Memory B cell (primary cell): ENCODE results near the gene ALG14.

ENCODE experiments used
- ATAC-seq: fragments of 150-1000 bp; cut with Tn5 transposase; 2 replicates; pipeline ENCODE4 v1.10.0; 2021; ENCODE audit warnings: low read depth, mild to moderate bottlenecking, moderate library complexity
- DNase-seq, 2 donors: peaks; one replicate each; pipeline ENCODE4 v3.0.0; 2022; ENCODE audit warnings: low spot score in 2 of 2
- H3K27ac Mint-ChIP-seq: one replicate; pipeline ENCODE4 v1.8.0; 2022; ENCODE audit warnings: mild to moderate bottlenecking, moderate library complexity, mixed read lengths
- H3K27me3 Mint-ChIP-seq: one replicate; pipeline ENCODE4 v1.8.0; 2022; ENCODE audit warnings: mixed read lengths
- H3K36me3 Mint-ChIP-seq: one replicate; pipeline ENCODE4 v1.8.0; 2022; ENCODE audit warnings: mild to moderate bottlenecking, mixed read lengths
- H3K4me1 Mint-ChIP-seq: one replicate; pipeline ENCODE4 v1.8.0; 2022; ENCODE audit warnings: mixed read lengths
- H3K4me3 Mint-ChIP-seq: one replicate; pipeline ENCODE4 v1.8.0; 2022; ENCODE audit warnings: mild to moderate bottlenecking, moderate library complexity, mixed read lengths
- H3K9me3 Mint-ChIP-seq: one replicate; pipeline ENCODE4 v1.8.0; 2022; ENCODE audit warnings: mixed read lengths

The ALG14 gene, protein sequence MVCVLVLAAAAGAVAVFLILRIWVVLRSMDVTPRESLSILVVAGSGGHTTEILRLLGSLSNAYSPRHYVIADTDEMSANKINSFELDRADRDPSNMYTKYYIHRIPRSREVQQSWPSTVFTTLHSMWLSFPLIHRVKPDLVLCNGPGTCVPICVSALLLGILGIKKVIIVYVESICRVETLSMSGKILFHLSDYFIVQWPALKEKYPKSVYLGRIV

DNA sequence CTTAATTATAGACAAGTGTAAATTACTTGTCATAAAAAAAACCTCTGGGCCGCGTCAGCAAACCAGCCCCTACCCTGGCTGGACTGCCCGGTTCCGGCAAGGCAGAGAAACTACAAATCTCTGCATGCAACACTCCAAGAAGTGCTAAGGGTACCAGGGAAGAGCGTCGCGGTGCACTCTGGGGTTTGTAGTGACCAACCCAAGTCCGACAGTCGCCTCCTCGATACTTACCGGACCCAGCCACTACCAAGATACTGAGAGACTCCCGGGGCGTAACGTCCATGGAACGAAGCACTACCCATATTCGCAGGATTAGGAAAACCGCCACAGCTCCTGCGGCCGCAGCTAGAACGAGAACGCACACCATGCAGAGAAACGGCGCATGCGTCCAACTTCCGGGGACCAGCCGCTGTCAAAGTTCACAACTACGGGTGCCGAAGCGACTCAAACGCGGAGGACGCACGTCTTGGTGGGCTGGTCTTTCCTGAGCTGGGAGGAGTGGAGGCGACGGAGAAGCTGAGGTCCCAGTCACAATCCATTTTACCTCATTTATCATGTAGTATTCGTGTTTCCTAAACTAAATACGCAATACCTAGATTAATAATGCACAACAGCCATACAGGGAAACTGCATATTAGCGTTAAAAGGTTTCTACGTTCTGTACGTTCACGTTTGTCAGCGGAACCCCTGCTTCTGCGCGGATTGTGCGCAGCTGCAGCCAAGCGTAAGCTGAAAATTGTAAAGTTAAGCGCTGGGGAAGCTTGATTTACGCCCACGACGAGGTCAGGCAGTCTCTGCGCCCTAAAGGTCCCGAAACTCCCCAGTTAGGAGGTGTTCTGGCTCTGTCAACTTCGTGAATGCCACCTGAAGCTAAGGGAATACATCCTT, at the start of gene ALG14:
Gene ALG14, minus strand, starts transcription at position 420 of the 888 bp plus-strand sequence. Its CDS starts 53 bp downstream, at position 367.
- peak; percentile 92 for ATAC-seq
- peaks cover 9% of the 10 kb centered on the region for H3K36me3 Mint-ChIP-seq
- peak; percentile 85 for DNase-seq
- no peaks in the 10 kb centered on the region for H3K27me3 Mint-ChIP-seq
- peak within 1 kb of the TSS; percentile 94 for H3K27ac Mint-ChIP-seq
- H3K9me3 Mint-ChIP-seq = no peaks in the 10 kb centered on the region
- H3K4me3 Mint-ChIP-seq = peak within 1 kb of the TSS; percentile 97
- H3K4me1 Mint-ChIP-seq = peaks cover 9% of the 10 kb centered on the region

- Mint-ChIP-seq H3K36me3 (no peaks in the 10 kb centered on the region), H3K27ac (no peak overlapping the region), H3K4me3 (no peak overlapping the region), H3K27me3 (peaks cover 8% of the 10 kb centered on the region), H3K4me1 (peaks cover 13% of the 10 kb centered on the region), H3K9me3 (no peaks in the 10 kb centered on the region)
- ATAC-seq = no peak
- DNase-seq = no peak
Observed at GRCh38 chr1:95122151-95122697, 49.5 kb upstream of the ALG14 start.

DNA sequence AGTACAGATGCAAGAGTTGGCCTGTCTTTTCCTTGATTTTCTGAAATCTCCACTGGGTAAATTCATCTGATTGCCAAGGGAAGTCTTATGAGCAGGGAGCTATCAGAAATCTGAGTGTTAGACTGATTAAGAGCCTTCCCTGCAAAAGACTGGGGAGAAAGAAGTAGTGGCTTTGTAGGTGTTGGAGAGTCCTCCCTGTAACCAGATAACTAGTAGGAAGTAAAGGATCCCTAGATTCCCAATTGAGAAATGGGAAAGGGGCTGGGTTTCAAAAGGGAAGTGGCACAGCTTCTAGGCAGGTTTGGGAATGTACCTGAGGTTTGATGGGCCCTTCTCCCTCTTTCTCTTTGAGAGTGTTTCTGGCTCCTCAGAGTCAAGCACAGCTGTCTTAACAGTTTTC, 46.5 kb upstream of the ALG14 start:
- ATAC-seq (no peak), DNase-seq (no peak)
- Mint-ChIP-seq H3K36me3 (no peaks in the 10 kb centered on the region), H3K9me3 (no peaks in the 10 kb centered on the region), H3K27ac (no peak overlapping the region), H3K27me3 (peaks cover 8% of the 10 kb centered on the region), H3K4me3 (peak overlapping the region; percentile 9), H3K4me1 (peaks cover 18% of the 10 kb centered on the region)

- no peaks in the 10 kb centered on the region for H3K9me3 Mint-ChIP-seq
- H3K36me3 Mint-ChIP-seq = no peaks in the 10 kb centered on the region
- peak overlapping the region; percentile 9 for H3K4me3 Mint-ChIP-seq
- peaks cover 18% of the 10 kb centered on the region for H3K4me1 Mint-ChIP-seq
- H3K27me3 Mint-ChIP-seq = peaks cover 8% of the 10 kb centered on the region
- no peak for ATAC-seq
- no peak for DNase-seq
- no peak overlapping the region for H3K27ac Mint-ChIP-seq
Observed at GRCh38 chr1:95118710-95119109, 46.0 kb upstream of the ALG14 start.

DNA sequence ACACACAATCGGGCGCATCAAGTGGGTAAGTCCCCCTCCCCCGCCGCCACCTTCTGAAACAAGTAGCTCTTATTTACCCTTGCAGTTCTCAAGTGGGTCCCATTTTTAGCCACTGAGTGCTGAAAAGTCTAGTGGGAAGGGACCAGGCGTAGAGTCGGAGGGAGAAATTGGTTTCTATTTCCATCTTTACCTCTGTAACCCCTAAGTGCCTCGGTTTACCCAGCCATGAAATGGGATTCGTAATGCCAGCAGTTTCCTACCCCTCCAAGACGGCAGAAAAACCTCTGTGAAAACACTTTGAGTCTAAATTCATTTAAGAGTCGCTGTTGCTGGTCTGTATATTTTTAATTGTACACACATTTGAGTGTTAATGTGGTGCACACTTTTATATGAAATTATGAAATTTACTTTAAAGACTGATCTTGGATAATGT, 45.3 kb upstream of the ALG14 start:
- ATAC-seq (no peak), DNase-seq (no peak)
- peaks cover 8% of the 10 kb centered on the region for H3K27me3 Mint-ChIP-seq

DNA sequence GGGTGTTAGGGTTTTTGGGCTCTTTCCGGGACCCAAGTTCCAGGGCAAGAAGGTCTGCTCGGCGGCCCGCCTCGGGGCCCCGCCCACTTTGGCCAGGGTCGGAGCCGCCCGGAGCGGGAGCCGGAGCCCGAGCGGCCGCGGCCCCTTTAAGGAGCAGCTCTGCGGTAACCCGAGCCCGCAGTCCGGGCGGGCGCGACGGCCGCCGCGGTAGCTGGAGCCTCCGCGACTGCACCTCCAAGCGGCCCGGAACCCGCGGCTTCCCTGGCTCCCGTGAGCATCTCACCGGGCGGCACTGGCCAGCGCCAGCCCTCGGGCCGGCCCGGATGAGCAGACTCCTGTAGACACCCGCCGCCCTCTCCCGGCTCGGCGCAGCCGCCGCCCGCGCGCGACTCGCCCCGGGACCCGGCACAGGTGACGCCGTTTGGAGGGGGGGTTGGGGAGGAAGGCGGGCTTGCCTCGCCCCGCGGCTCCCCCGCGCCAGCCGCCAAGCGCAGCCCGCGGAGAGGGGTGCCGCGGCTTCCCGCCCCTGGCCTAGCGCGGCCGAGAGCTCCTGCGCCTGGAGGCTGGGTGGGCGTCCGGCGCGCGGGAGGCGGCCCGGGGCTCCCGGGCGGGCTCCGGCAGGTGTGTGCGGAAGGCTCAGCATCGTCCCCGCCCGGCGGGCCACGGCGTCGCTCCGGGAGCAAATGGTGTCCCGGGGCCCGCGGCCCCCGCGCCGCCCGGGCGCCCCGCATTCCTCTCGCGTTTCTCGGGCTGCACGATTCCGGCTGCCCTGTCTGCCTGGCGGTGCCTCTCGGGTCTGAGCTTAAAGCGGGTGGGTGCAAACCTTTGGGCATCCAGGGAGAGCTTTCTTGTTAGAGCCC, 44.7 kb upstream of the ALG14 start, which contains the start of gene TLCD4:
Gene TLCD4, plus strand, starts transcription at position 149 of the 860 bp plus-strand sequence. CDS start 26,547 bp downstream, outside the sequence.
- Mint-ChIP-seq H3K27ac (peak within 1 kb of the TSS; percentile 76), H3K36me3 (no peaks in the 10 kb centered on the region), H3K4me1 (peaks cover 17% of the 10 kb centered on the region)

More for the DNA sequence above, 45.3 kb upstream of the ALG14 start:
- peaks cover 18% of the 10 kb centered on the region for H3K4me1 Mint-ChIP-seq
- no peaks in the 10 kb centered on the region for H3K36me3 Mint-ChIP-seq
- H3K9me3 Mint-ChIP-seq = no peaks in the 10 kb centered on the region
- H3K4me3 Mint-ChIP-seq = peak overlapping the region; percentile 89
- no peak overlapping the region for H3K27ac Mint-ChIP-seq

DNA sequence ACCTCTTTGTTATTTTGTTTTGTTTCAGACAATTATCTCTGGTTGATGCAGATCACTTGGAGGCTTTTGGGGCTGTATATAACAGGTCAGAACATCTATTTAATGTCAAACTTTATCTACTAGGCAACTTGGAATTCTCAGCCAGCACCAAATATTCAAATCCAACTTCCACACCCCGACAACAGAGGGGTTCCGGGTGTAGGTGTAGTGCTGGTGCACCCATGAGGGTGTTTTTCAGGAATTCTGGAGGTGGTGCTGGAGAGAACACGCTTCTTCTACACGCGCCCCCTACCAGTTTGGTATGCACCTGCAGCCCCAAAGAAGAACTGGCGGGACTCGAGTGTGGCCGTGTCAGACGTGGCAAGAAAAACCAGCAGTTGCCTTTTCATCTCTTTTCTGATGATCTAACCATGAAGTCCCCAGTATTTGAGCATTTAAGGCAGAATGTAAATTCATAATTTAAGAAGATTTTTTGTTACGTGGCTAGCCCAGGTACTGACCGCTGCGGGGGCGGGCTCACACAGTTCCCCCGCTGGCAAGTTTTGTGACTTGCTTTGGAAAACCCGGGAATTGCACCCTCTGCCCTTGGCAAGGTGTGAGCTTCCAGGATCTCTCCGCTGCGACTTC, 43.9 kb upstream of the ALG14 start:
- H3K4me1 Mint-ChIP-seq = peaks cover 15% of the 10 kb centered on the region
- DNase-seq (peak; percentile 53 to 54), ATAC-seq (peak; percentile 76)
- peak overlapping the region; percentile 93 for H3K4me3 Mint-ChIP-seq
- peak overlapping the region; percentile 76 for H3K27ac Mint-ChIP-seq
- H3K36me3 Mint-ChIP-seq = no peaks in the 10 kb centered on the region
- no peaks in the 10 kb centered on the region for H3K9me3 Mint-ChIP-seq
- H3K27me3 Mint-ChIP-seq = peaks cover 5% of the 10 kb centered on the region

More for the DNA sequence above, 44.7 kb upstream of the ALG14 start, which contains the start of gene TLCD4:
- ATAC-seq (peak; percentile 63), DNase-seq (peak; percentile 45 to 55)
- Mint-ChIP-seq H3K27me3 (peaks cover 7% of the 10 kb centered on the region), H3K4me3 (peak within 1 kb of the TSS; percentile 93), H3K9me3 (no peaks in the 10 kb centered on the region)

DNA sequence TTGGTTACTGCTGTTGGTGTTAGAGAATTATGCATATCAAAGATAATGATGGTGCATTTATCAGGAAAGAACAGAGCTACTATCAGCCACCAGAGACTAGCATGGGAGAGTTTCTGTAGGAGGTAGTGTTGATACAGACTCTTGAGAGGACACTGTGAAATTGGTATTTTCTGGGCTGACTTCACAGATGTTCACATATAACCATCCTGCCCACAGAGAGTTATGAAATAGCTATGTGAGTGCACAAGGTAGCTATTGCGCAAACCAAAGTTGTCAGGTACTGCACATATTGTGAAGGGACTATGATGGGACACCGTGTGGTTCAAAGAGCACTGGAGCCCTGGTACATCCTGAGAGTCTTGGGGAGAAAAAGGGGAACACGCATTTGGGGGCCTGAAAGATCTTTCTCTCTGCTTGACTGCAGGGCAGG, 43.0 kb upstream of the ALG14 start:
- Mint-ChIP-seq H3K27ac (no peak overlapping the region), H3K4me3 (peak overlapping the region; percentile 33), H3K27me3 (peaks cover under 1% of the 10 kb centered on the region), H3K36me3 (no peaks in the 10 kb centered on the region), H3K4me1 (peaks cover 13% of the 10 kb centered on the region), H3K9me3 (no peaks in the 10 kb centered on the region)
- DNase-seq (no peak), ATAC-seq (no peak)

GRCh38 chr1:95113684-95114083, 40.9 kb upstream of the ALG14 start:
- peaks cover 5% of the 10 kb centered on the region for H3K4me1 Mint-ChIP-seq
- no peaks in the 10 kb centered on the region for H3K36me3 Mint-ChIP-seq
- ATAC-seq (no peak), DNase-seq (no peak)
- H3K4me3 Mint-ChIP-seq = no peak overlapping the region
- H3K27me3 Mint-ChIP-seq = no peaks in the 10 kb centered on the region
- H3K27ac Mint-ChIP-seq = no peak overlapping the region
- no peaks in the 10 kb centered on the region for H3K9me3 Mint-ChIP-seq

- no peak overlapping the region for H3K27ac Mint-ChIP-seq
- no peak for ATAC-seq
- DNase-seq = no peak
- no peak overlapping the region for H3K4me3 Mint-ChIP-seq
- H3K9me3 Mint-ChIP-seq = no peaks in the 10 kb centered on the region
- peaks cover 1% of the 10 kb centered on the region for H3K27me3 Mint-ChIP-seq
- H3K36me3 Mint-ChIP-seq = no peaks in the 10 kb centered on the region
- H3K4me1 Mint-ChIP-seq = no peaks in the 10 kb centered on the region
Observed at GRCh38 chr1:95111014-95111413, 38.3 kb upstream of the ALG14 start.

DNA sequence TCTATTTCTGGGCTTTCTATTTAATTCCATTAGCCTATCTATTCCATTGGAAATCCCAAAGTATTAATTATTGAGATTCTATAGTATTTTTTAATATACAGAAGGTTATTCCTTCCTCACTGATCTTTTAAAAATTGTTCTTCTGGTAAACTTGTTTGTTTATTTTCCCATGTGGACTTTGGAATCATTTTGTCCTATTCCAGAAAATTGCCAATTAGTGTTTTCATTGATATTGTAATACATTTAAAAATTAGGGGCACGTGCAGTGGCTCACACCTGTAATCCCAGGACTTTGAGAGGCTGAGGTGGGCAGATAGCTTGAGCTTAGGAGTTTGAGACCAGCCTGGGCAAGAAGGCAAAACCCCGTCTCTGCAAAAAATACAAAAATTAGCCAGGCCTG, 36.0 kb upstream of the ALG14 start:
- no peaks in the 10 kb centered on the region for H3K4me1 Mint-ChIP-seq
- H3K4me3 Mint-ChIP-seq = no peak overlapping the region
- ATAC-seq = no peak
- H3K27ac Mint-ChIP-seq = no peak overlapping the region
- H3K9me3 Mint-ChIP-seq = no peaks in the 10 kb centered on the region
- H3K36me3 Mint-ChIP-seq = no peaks in the 10 kb centered on the region
- no peak for DNase-seq
- H3K27me3 Mint-ChIP-seq = peaks cover 1% of the 10 kb centered on the region

- no peak overlapping the region for H3K27ac Mint-ChIP-seq
- H3K4me1 Mint-ChIP-seq = peaks cover 6% of the 10 kb centered on the region
- DNase-seq (no peak), ATAC-seq (no peak)
- H3K9me3 Mint-ChIP-seq = no peaks in the 10 kb centered on the region
- H3K4me3 Mint-ChIP-seq = no peak overlapping the region
- no peaks in the 10 kb centered on the region for H3K36me3 Mint-ChIP-seq
- peaks cover under 1% of the 10 kb centered on the region for H3K27me3 Mint-ChIP-seq
Observed at GRCh38 chr1:95098196-95098595, 25.4 kb upstream of the ALG14 start.

DNA sequence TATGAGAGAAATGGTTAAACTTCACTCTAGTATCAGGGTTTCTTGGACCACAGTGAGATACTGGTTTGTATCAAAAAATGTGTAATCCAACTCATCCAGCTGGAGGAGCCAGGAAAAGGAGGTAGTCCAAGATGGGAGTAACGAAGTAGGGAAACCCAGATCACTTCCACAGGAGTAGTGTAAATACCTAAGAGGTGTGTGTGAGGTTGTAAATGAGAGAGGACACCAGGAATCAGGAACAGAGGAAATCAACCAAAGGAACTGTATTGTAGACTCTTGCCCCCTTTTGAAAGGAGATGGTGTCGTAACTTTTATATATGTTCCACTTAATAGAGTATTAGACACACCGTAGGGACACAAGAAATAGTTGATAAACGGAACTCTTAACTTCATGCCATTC, 24.7 kb upstream of the ALG14 start:
- Mint-ChIP-seq H3K27ac (no peak overlapping the region), H3K4me3 (no peak overlapping the region), H3K4me1 (peaks cover 6% of the 10 kb centered on the region), H3K27me3 (no peaks in the 10 kb centered on the region), H3K9me3 (no peaks in the 10 kb centered on the region), H3K36me3 (no peaks in the 10 kb centered on the region)
- ATAC-seq (no peak), DNase-seq (no peak)
